CD4-positive, alpha-beta T cell treated with Interleukin-6 for 4 hours (primary cell): ENCODE measurements around the gene CTBP2.

Experiments
- DNase-seq: peaks from one replicate; pipeline ENCODE4 v3.0.0-alpha.2; 2020; ENCODE audit warnings: mixed read lengths

CTBP2 gene

DNA sequence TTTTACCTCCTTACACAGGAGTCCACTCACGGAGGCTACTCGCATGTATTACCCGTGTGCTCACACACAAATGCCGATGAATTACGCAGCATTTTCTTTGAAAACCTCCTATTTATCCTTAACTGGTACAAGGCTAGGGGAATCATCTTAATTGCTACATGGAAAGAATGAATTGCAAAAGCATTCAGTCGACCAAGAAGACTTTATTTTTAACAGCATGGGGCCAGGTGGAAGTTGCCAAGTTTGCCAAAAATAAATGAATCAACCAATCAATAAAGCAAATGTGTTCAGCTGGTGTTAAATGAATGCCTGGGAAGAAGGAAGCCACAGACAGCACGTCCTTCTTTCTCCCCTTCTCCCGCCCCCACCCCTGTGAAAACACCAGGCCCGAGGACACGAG is 55.8 kb downstream of the CTBP2 start:
- DNase-seq = no peak

DNA sequence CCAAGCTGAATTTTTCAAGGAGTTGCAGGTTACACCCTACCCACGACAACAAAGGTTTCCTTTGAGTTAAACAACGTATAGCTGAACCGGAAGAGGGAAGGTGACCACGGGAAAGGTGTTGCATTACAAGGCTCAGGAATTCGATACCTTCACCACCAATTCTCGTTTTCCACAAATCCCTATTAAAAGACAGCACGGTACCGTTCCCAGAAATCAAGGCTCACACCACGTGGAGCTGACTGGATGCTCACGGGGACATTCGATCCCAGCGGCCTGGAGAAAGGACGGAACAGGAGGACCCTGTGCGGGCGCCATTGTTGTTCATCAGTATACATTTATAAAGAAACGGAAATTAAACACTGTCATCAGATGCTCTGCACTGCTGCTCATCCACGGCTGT is 56.4 kb downstream of the CTBP2 start:
- DNase-seq = no peak

DNA sequence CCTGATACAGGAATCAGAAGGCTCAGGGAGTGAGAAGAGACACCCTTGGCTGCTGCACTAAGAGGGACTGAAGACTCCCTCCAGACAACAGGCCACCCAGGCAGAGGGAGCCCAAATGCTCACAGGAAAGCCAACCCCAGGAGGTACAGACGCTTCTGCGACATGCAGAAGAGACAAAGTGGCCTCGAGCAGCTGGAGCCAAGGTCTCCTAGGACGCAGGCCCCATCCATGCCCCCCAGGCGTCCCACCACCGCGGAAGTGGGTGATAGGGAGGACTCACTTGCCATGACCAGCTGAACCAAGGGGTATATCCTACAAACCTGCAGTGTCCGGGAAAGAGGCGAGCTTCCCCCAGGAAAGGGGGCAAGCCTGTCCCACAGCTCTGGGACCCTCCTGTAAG is 56.9 kb downstream of the CTBP2 start:
- DNase-seq = no peak

DNA sequence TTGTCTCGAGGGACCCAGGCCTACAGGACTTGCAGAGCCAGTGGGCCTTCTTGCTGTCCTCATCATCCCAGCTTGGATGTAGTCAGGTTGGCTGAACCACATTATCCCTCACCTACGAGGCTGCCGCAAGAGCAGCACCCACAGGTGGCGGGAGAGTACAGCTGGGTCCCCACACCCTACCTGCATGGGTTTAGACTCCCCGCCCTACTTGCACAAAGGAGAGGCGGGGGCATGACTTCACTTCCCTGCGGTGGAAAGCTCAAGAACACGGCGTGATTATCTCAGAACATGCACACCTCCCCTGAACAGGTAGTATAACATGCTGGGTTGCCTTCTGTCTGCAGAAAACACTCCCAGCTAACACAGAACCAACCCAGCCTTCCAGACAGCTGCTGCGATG is 57.5 kb downstream of the CTBP2 start:
- DNase-seq = no peak

DNA sequence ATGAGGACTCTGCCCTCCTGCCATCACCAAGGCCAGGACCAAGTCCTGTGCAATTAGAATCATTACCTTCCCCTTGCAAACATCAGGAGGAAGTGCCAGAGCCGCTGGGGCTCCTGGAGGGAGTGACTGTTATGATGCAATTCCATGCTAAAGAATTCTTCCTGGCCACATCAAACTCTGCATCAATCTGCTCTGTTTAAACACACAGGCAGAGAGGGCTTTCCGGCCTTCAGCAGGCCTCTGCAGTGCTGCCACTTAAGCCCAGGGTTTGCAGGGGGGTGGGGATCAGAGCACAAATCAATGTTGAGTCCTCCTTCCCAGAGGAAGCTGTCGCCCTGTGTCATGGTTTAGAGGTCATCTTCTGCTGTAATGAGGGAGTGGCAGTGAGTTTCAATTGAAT is 58.1 kb downstream of the CTBP2 start:
- no peak for DNase-seq

DNA sequence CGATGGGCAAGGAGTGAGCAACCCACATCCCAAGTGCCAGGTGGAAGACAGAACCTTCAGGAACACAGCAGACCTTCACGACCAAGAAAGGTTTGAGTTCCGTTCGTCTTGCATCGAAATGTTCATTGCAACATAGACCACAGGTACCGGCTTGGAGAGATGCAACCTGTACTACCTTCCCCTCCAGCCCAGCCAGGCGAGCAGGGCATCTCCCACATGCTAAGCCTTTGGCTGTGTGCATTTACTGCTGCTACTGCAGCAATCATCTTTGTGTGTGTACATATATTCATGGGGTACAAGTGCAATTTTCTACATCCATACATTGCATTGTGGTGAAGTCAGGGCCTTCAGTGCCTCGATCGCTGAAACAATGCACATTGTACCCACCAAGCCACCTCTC is 58.8 kb downstream of the CTBP2 start:
- no peak for DNase-seq

DNA sequence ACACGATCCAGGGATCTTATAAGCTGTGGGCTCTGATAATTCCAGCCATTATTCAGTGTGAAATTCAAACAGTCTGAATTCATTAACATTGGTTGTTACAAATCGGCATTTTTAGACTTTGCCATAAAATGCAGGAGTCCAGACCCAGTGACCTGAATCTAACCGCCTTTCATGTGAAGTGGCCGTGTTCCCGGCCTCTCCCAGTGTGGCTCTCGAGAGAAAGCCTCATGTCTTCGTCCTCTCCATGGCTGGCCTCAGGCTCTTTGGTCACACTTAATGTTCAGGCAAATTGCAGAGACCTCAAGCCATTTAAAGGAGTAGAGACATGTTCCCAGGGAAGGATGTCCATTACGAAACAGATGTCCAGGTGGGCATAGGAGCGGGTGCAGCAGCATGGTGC is 59.3 kb downstream of the CTBP2 start:
- DNase-seq = no peak

DNA sequence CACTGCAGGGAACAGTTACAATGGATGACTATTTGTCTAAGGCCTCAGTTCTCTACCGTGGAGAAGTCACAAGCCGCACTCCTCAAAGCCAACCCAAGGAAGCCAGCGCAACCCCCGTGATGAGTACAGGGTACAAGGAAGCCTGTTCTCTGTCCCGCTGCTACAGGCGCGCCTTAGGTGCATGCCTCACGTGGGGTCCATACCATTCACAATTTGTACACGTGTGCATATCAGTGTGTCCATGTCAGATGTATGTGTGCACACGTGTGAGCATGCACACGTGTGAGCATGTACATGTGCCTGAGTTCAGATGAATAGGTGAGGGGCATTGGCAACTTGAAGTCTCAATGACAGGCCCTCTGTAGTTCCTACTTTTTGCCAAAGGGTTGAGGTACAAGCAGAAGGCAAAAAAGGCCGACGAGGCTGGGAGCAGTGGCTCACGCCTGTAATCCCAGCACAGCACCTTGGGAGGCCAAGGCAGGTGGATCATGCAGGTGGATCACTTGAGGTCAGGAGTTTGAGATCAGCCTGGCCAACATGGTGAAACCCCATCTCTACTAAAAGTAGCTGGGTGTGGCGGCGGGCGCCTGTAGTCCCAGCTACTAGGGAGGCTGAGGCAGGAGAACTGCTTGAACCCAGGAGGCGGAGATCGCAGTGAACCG is 62.8 kb downstream of the CTBP2 start:
- no peak for DNase-seq

DNA sequence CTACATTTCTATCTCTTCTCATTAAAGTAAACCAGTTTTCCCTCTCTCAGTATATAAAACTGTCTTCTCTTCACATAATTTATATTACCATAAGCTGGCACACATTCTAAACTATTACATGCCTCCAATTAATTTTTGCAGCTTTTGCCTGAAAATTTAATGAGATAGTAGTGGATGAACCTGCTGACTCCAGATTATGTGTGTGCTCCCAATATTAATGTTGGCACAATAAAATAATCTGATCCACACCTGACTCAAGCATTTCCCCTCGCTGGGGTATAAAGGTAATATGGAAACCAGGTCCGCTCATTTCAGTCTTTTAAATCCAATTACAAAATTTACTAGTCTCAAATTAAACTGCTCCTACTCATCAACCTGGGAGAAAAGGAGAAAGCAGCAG is 63.4 kb downstream of the CTBP2 start:
- DNase-seq = no peak

DNA sequence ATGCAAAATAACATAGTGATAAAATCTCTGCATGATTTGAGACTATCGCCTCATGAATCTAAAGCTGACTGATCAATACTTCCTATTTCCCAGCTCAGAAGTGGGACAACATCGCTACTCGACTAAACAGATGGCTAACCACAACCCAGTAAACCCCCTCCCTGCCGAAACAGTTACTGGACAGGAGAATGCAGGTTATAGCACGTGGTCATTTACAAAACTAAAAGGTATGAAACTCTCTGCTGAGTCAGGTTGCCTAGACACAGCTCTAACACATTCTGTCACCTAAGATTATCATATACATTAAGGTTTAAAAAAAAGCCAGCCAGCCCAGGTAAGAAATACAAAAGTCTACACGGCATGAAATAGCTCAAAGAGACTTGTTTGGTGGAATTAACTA is 64.0 kb downstream of the CTBP2 start:
- no peak for DNase-seq

DNA sequence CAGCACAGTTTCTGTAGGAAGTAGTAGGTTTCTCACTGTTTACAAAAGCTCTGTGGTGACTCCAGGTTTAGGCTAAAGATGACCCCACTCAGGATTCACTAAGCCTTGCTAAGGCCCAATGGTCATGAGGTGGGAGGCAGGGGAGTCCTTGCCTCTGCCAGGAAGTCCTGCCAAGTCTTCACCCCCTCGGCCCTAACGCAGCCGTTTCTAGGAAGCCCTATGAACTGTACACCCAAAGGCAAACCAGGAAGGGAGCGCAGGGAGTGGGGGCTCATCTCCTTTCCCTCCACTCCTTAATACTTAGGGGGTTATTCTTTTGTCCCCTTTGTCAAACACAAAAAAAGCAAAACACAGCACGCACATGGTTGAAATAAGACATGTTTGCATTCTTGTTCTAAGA is 64.6 kb downstream of the CTBP2 start:
- DNase-seq = no peak

DNA sequence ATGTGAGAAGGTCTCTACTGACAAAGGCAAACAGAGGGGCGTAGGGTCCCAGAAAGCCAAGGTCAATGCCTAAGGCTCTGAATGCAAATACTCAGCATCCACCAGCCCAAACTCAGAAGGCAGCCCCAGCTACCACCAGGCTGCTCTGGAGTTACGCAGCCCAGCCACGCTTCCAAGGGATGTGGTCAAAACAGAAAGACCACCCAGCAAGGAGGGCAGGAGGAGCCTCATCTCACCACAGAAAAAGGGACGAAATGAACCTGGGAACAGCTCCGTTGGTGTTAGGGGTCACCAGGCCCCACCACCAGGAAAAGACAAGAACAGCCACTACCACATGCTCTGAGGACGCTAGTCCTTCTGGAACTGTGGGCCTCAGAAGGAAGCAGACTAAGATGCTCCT is 65.1 kb downstream of the CTBP2 start:
- no peak for DNase-seq

DNA sequence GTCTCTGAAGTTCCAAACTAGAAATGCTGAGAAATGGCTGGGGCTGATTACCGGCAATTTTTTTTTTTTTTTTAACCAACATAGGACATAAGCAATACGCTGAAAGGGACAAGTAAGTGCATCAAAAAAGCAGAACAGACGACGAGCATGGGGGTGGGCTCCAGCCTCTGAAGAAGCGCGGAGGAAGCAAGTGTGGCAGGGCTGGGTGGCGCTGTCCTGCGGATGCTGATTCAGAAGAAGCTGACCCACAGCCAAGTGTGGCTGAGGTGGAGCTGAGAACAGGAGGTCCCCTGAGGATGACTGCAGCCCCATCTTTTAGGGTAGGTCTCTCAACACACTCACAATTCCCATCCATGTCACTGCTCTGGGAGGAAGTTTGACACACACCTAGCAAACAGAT is 65.6 kb downstream of the CTBP2 start:
- DNase-seq = no peak

DNA sequence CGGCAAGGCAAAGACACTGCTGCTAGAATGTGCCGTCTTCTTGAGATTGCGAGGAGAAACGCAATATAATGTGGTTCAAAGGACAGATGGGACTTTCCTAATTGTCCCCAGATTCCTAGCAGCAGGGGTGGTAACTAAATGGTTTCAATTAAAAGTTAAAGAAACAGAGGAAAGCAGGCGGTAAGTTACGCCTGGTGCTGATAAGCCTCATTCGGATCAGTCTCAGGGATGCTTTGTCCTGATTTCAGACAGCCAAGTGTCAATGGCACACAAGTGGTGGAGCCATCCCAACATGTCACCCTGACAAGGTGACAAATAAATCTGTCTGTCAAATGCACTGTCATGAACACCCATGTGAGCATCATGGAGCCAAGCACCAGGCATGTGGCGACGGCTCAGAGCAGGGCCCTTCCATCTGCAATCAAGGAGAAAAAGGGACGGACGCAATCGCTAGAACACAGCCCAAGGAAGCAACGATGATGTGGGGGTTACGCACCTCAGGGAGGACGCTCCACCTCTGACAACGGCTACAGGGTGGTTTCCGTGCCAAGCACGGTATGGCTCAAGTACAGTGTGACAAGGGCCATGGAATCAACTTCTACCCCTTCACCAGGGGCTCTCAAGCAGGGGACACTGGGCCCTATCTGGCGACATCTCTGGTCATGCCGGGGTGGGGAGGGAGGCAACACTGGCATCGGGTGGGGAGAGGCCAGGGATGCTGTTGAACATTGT is 66.2 kb downstream of the CTBP2 start:
- no peak for DNase-seq

DNA sequence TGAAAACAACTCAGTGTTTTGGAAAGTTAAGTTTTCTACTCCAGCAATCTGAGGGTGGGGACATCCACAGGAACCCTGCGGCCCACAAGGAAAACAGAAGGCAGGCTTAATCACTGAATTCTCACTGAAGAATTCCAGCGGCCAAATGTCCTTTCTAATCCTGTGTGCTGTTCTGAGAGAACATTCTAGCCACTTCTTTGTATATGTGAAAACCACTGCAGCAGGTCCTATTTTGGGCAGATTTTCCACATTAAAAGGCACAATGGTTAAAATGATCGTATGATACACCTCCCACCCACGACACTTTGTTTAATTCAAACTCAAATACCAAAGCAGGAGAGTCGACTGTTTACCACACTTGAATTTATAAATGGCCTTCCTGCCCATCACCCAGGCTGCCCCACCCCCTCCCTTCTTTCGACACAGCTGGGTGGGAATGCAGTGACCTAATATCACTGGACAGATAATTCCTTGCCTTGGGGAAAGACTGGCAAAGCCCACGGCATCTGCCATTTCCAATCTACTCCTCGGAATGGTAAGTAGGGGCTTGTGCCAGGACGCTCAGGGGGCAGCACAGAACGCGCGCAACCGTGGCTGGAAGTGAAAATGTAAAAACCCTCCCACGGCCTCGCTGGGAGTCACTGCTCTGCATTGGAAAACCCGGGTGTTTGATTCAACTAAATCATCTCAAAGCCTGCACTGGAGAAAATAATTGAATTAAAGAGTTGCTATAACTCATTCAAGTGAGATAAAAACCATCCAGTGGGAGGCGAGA is 67.0 kb downstream of the CTBP2 start:
- no peak for DNase-seq

DNA sequence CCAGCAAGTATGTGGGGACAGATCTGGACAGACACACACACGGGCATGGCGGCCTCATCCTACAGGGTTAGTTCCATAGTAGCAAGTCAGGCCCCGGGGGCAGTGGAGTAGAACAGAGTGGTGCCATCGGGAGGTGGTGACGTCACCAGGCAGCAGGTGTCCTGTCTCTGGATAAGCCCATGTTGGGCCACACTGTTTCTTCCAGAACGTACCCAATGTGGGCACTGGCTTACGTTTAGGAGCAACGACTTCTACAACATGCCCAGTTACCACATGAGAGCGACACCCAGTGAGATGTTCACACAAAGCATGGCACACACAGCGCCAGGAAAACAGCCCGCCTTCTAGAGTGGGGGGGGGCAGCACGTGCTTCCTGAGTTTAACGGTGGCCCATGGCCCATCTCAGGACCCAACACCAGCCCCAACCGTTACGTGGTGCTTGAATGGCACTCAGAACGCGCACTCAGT is 67.8 kb downstream of the CTBP2 start:
- DNase-seq = no peak

DNA sequence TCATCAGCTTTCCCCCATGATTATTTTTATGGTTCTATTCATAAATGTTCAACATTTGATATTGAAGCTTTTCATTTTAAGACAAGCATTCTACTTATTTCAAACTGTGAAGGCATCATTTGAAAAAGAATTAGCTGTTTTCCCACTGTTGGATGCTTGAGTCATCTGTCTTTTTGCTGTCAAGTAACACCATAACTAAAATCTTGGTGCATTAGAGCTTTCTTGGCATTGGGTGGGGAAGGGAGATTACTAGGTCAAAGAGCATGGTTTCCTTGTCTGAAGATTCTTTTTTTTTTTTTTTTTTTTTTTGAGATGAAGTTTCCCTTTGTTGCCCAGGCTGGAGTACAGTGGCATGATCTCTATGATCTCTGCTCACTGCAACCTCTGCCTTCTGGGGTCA is 68.5 kb downstream of the CTBP2 start:
- no peak for DNase-seq

DNA sequence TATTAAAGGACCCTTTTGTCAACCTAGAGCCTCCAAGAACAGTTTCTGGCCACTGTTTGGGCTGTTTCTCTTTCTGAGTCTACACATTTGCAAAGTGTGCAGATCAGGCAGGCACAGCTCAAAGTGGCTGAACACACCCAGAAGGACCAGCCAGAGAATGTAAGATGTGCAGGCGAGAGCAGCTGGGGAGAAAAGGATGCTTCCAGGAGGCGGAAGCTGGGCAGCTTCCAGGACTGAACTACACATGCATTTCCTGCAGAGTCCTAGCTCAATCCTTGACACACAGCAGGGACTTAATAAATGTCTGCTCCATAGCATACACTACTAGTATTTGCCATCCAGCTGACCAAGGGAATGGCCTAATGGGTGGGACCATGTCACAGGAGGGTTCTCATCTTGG is 70.9 kb downstream of the CTBP2 start:
- no peak for DNase-seq

DNA sequence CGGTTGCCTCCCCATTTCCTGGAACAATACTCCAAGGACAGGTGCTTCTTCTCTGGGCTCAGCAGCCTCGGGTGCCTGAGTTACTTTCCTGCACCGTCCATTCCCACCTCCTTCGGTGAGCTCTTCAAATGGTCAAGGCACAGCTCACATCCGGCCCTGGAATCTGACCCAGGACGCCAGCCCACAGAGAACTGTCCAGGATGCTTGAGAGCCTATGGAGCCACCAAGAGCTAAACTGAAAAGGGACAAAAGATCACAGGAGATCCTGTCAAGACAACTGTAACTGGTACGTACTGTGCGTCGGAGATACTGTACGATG is 72.5 kb downstream of the CTBP2 start:
- DNase-seq = no peak

DNA sequence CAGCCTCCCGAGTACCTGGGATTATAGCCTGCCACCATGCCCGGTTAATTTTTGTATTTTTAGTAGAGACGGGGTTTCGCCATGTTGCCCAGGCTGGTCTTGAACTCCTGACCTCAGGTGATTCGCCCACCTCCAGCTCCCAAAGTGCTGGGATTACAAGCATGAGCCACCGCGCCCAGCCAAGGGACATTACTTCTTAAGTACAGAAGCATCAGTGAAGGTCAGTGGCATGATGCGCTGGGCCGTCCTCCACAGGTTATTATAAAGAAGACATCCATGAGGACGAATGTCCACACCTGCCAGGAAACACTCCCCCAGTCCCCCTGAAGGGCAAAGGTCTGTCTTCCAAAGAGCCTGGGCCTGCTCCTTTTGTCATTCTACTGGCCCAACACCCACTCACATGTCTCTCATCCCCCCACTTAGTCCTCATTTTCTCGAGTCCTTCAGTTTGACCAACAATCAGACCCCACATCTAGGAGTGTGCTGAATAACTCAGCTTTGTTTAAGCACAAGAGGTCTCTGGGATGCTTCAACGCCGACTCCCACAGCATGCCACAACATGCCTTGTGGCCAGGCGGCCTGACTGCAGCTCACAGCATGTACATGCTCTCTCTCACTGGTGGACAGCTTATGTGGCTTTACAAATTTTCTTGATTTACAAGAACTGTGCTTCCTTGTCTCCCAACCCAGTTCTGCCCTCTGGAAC is 73.0 kb downstream of the CTBP2 start:
- DNase-seq = no peak

DNA sequence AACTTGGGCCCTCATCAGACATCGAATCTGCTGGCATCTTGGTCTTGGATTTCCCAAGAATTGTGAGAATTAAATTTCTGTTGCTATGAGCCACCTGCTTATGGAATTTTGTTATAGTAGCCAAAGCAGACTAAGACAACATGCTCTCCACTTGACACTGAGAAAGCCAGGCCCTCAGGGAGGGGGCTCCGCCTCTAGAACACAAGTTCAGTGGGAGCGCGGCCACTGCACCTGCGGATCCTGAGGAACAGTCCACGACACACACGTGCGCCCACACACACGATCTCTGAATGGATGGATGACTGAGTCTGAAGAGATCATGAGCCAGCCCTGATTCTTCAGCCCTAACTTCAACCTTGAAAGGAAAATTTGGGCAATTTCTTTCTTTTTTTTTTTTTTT is 73.7 kb downstream of the CTBP2 start:
- DNase-seq = no peak

DNA sequence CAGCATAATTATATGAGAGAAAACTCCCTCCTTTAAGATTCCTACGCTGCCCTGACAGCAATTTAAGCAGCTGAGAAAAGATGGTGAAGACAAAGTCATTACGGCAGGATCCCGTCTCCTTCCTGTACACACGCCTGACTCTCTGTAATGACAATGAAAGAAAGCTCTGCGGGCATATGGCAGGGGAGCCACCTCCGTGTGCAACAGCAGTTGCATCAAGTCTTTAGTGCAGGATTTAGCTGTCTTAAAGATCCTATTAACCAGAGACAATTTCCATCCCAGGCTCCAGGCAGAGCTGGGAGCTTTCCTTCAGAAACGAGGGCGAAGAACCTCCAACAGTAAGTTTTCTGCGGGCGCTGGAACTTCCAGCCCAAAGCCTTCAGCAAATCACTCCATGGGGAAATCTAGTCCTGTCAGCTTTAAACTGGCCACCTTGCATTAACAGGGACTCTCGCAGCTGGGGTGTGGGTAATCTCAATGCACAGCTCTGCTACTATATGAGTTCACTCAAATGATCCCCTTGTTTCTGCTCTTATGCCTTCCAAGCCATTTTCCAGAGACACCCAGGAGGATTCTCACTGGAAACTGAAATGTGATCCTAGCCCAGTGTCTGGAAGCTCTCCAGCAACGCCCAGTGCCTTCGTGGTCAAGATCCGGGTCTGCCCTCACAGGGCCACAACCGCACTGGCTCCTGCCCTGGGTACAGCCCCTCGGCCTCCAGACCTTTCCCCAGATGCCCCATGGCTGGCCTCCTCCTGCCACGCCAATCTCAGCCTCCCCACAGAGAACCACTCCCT is 74.9 kb downstream of the CTBP2 start:
- DNase-seq = no peak
